ENCODE measurements around the gene TEX29.

DNA sequence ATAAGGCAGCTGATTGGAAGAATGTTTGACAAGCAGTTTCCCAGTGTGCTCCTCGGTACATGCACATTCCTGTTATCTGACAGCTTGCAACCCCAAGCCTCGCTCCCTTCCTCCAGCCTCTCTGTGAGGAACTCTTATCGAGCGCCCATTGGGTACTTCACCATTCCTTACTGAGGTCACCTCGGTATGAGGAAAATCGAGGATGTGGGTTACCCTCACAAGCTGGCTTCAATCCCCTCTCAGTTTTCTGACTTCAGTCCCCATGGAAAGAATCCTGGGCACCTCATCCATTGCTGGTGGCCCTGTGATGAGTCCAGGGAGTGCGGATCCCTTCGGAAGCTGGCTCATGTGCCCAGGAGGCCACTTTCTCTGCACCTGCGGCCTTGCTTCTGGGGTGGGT lies 17.3 kb downstream of the TEX29 start:
- TF ChIP-seq, protein P1, sequence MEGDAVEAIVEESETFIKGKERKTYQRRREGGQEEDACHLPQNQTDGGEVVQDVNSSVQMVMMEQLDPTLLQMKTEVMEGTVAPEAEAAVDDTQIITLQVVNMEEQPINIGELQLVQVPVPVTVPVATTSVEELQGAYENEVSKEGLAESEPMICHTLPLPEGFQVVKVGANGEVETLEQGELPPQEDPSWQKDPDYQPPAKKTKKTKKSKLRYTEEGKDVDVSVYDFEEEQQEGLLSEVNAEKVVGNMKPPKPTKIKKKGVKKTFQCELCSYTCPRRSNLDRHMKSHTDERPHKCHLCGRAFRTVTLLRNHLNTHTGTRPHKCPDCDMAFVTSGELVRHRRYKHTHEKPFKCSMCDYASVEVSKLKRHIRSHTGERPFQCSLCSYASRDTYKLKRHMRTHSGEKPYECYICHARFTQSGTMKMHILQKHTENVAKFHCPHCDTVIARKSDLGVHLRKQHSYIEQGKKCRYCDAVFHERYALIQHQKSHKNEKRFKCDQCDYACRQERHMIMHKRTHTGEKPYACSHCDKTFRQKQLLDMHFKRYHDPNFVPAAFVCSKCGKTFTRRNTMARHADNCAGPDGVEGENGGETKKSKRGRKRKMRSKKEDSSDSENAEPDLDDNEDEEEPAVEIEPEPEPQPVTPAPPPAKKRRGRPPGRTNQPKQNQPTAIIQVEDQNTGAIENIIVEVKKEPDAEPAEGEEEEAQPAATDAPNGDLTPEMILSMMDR (IDR thresholded peaks at IDR 0.05): no peak
- TF ChIP-seq POLR2A (IDR thresholded peaks at IDR 0.05): no peak
